Activated CD4-positive, alpha-beta T cell treated with anti-CD3 and anti-CD28 coated beads, Interleukin-2, amount 50 U/mL, for 24 hours (primary cell): Measurements from ENCODE around the gene PGM3.

Experiments
- DNase-seq, 2 donors: peaks; one replicate each; pipeline ENCODE4 v3.0.0-alpha.2; 2020; ENCODE audit warnings: low read depth in 1 of 2, low spot score in 1 of 2

Gene PGM3

GRCh38 chr6:83185096-83185495, 8.0 kb downstream of the PGM3 start:
- no peak for DNase-seq

DNA sequence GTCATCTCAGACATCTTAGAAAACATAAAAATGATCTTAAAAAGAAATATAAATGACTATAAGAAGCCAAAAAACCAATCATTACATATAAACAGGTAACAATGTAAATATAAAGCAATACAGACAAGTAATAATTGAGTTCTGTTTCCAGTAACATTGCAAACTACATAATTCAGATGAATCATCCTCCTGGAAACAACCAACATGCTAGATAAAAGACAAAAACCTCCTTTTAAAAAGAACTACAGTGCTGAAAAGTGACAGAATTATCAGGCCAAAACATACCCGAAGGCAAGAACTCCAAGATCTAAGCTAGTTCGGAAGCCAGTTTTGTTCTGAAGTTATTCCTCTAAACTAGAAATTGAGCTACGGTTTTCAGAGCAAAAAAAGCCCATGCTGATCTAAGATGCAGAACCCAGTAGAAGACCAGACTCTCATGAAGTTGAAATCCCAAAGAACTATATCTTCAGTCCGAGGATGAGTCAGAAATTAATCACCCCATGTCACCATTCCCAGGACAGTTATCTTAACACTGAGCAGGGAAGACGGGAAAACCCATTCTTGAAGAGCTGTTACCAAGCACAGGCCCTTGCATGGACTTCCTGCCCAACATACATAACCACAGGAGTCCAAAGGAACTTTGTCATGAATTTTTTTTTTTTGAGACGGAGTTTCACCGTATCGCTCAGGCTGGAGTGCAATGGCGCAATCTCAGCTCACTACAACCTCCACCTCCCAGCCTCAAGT, 9.8 kb downstream of the PGM3 start:
- no peak for DNase-seq

GRCh38 chr6:83182114-83182513, 11.0 kb downstream of the PGM3 start:
- no peak for DNase-seq

- DNase-seq = no peak
Observed at GRCh38 chr6:83180426-83180950, 12.6 kb downstream of the PGM3 start.

DNA sequence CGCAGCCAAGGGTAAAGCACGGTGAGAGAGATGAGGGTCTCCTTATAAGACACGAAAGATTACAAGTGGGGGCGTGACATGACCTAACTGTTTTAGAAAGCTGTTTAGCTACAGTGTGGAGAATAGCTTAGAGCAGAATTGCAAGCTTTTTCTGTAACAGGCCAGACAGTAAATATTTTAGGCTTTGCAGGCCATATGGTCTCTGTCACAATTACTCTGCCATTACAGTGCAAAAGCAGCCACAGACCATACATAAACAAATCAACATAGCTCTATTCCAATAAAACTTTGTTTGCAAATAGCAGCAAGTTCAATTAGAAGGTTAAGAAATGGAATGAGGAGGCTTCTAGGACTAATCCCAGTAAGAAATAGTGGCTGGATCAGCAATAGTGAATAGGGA, 16.8 kb downstream of the PGM3 start:
- DNase-seq = no peak

- DNase-seq = no peak
Observed at GRCh38 chr6:83169511-83169910, 23.6 kb downstream of the PGM3 start.

DNA sequence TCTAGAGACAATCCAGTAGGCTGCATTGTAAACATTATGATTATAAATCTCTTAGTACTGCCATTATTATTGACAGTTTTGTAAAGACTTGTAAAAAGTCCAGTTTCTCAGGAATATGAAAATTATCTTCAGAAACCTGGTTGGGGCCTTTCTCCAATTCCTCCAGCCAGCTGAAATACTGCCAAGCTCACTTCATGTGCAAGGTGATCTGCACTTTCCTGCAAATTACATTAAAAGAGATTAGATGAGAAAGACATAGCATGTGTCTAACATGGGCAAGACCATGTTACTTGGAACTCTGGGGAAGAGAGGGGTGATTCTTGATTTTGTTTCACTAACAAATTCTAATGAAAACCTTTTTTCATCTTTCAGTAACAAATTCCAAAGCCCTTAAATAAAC, 24.0 kb downstream of the PGM3 start:
- no peak for DNase-seq

DNA sequence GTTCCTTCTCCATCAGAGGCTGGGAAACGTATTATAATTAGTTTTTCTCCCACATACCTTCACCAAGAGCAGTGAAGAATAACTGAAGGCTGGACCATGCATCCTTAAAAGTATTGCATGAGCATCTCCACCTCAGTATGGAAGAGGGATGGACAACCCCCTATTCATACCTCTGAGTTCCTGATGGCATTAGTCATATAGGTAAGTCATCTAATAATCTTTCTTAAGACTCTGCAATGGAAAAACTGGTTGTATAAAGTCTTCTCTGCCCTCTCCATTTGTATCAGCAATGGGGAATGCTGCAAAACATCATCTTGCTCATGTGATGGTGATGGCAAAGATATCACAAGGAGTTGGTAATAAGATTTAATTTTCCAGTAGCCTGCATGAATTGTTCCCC, 24.5 kb downstream of the PGM3 start:
- no peak for DNase-seq

GRCh38 chr6:83167726-83168278, 25.3 kb downstream of the PGM3 start:
- DNase-seq = no peak

DNA sequence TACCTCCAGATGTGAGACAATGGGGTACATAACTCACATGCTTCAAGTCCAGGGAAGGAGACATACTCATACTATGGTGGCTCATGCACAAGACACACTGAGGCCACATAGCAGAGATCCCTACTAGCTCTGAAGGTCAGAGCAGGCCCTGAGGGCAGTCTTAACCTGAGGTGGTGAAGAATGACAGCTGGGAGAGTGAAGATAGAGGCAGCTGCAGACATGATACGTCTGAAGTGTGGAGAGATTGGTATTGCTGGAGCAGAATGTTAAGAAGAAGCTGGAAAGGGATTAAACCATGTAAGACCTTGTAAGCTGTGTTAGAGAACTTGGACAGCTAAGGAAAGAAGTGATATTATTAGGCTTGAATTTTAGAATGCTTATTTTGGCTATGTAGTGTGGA, 32.9 kb downstream of the PGM3 start:
- DNase-seq = no peak

GRCh38 chr6:83155794-83156193, 37.3 kb downstream of the PGM3 start:
- no peak for DNase-seq

GRCh38 chr6:83153883-83154521, 39.1 kb downstream of the PGM3 start:
- no peak for DNase-seq

GRCh38 chr6:83152913-83153312, 40.2 kb downstream of the PGM3 start:
- DNase-seq = no peak

GRCh38 chr6:83151114-83151513, 42.0 kb downstream of the PGM3 start:
- DNase-seq = no peak

GRCh38 chr6:83138758-83139157, 54.3 kb downstream of the PGM3 start:
- DNase-seq = no peak

- no peak for DNase-seq
Observed at GRCh38 chr6:83138118-83138722, 54.8 kb downstream of the PGM3 start.

- no peak for DNase-seq
Observed at GRCh38 chr6:83132121-83132520, 60.9 kb downstream of the PGM3 start.

DNA sequence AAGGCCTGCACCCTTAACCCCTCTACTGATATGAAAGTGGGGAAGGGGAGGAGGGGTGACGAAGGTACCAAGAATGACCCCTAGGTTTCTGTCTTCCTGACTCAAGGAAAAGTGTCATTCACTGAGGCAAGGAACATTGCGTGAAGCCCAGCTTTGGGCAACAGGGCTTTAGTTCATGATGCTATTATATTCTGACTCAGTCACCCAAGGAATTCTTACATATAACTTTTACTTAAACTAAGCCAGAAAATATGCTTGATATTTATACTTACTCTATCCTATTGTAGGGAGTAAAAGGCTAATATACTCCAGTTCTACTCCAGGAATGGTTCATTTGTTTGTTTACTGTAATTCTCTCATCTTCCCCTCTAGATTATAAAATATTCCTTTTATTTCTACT, 65.1 kb downstream of the PGM3 start:
- no peak for DNase-seq

DNA sequence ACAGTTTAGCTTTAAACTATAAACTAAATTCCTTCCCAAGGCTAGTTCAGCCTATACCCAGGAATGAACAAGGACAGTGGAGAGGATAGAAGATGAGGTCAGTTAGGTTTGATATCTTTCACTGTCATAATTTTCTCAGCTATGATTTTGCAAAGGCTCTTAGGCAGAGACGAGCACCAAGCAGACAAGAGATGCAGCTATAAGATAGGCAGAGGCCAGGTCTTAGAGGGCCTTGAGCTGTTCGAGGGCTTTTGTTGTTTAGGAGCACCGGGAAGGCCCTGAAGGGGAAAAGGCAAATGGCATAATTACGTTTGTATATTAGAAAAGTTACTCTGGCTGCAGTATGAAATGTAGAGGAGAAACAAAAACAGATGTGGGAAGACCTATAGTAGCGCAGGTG, 65.8 kb downstream of the PGM3 start:
- no peak for DNase-seq

DNA sequence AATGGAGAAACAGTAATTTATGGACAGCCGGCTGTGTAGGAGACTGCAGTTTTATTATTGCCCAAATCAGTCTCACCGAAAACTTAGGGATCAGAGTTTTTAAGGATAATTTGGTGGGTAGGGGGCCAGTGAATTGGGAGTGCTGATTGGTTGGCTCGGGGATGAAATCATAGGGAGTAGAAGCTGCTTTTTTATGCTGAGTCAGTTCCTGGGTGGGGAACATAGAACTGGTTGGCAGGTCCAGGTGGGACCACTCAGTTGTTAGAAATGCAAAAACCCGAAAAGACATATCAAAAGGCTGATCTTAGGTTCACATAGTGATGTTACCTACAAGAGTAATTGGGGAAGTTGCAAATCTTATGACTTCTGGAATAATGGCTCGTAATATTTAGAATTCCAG, 66.3 kb downstream of the PGM3 start:
- no peak for DNase-seq

DNA sequence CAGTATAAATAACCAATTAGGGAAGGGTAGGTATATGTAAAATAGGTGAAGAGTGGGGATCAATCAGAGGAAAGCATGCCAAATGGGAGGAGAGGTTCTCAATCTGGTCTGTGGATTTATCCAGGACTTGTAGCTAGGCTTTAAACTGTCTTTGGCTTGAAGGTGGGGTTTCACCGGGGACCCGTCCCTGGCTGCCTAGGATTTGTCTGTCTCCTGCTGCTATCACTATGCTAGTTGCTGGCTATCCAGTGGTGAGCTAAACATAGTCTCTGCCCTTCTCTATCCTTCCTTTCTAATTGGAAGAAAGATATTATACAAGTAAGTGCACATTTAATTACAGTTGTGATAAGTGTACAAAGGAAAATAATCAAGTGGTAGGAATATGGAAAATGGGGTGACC, 66.8 kb downstream of the PGM3 start:
- DNase-seq = no peak

DNA sequence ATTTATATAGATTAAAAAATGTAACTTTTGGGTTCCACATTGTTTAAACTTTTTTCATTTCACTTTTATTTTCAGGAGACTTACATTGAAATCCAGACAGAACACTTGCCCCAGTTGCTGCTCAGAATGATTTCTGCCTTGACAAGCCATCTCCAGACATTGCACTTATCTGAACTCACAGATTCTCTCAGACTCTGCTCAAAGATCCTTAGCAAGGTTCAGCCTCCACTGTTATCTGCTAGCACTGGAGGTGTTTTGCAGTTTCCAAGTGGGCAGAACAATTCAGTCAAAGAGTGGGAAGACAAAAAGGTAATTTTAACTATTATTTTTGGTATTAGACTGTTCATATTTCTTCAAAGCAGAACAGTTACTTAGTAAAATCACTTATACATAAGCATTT, 67.6 kb downstream of the PGM3 start:
- no peak for DNase-seq
